Daoy (cell line): ENCODE data around the gene ZBTB43. TPM values are rescaled to one million over a fixed set of nuclear protein-coding genes. Genes with fewer than 3 reads are reported as not detected.

Experiments
- DNase-seq: peaks from one replicate; pipeline ENCODE4 v3.0.0-alpha.2; 2015; ENCODE audit warnings: low read depth
- total RNA-seq: library from RNA; depleted of rRNA; stranded (reverse); fragments of >200 nt; shearing (Covaris generic); gene quantifications from 2 replicates; pipeline ENCODE4 v1.2.3, GENCODE V29; 2014

ZBTB43 gene
- total RNA-seq, 1 experiment from 2014 or later: 8.7 TPM

DNA sequence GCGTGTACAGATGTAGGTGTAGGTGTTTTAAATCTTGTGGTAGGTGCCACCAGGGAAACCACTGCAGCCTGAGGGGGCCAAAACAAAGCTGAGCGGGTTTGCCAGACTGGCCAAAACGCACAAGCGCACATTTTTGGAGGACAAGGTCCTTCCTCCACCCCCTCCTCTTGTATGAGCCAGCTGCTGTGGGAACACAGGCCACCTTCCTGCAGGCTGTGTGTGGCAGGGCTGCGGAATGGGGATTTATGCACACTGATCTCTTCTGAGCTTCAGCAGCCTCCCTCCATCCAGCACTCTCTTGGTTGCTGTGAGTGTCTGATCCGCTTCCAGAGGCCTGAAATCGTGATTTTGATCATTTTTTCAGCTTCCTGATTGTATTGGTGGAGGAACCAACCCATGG lies 22.4 kb downstream of the ZBTB43 start:
- no peak for DNase-seq

DNA sequence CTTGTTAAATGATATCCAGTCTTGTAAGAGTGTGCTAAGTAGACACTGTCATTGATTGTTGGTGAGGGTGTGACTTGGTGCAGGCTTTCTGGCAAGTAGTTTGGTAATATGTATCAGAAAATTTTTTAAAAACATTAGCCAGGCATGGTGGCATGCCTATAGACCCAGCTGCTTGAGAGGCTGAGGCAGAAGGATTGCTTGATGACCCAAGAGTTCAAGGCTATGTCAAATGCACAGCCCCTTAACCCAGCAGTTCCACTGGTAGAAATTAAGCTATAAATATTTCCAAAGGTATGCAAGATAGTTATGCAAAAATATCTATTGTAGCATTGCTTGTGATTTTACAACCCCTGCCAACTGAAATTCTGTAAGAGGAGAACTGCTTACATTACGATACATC lies 24.2 kb downstream of the ZBTB43 start:
- no peak for DNase-seq

GRCh38 chr9:126830827-126831226 lies 26.0 kb downstream of the ZBTB43 start:
- no peak for DNase-seq

- DNase-seq: no peak
Observed at GRCh38 chr9:126832440-126832839, 27.6 kb downstream of the ZBTB43 start.

GRCh38 chr9:126833020-126833419 lies 28.2 kb downstream of the ZBTB43 start:
- DNase-seq: no peak

DNA sequence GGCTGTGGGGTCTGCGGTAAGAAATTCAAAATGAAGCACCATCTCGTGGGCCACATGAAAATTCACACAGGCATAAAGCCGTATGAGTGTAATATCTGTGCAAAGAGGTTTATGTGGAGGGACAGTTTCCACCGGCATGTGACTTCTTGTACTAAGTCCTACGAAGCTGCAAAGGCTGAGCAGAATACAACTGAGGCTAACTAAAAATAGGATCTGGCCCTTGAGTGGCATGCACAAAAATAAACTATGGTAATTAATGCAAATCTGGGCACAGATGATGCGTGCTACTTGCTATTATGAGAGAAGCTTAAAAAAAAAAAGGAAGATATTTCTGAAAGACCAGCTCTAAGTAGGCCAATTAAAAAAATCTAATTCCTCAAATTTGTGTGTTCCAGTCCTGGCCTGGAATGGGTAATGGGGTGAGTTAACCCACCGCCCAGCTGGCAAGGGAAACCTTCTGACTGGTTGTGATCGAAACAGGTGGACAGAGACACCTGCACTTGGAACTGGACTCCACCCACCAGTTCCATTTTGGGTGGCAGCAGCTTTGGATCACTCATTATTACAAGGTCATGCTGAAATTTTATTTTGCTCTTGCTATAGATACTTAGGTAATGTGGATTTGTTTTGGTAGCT lies 29.0 kb downstream of the ZBTB43 start:
- no peak for DNase-seq

DNA sequence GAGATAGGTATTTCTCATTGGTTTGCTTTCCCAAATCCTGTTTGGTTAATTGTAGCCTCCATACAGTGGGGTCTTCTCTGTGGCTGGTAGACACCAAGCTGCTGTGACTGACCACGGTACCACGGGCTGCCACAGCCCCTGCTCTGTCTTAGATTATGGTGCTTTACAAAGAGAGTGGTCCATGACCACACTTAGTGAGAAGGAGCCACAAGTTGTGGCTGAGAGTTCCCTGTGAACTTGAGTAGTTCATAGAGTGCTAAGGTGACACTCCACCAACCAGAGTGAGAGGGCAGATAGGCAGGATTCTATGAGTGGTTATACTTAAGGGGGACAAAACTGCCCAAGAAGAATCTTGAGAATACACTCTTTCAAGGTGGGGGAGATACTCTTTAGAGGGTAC lies 29.8 kb downstream of the ZBTB43 start:
- DNase-seq: no peak

DNA sequence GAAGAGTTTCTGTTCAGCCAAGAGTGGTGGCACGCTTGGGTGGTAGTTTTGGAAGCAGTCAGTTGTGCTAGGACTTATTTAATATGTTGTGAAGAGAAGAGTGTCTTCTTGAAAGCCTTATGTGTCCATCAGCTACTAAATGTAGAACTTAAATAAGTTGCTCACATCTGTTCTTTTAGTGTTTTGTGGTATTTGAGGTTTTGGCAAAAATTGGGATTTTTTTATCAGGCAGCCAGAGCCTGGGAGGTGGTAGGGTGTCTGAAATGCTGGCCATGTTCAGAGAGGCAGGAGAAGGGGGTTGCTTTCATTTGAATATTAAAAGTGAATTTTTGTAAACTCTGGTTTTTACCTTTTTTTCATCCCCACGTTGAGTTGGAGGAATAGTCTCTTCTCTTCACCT lies 31.4 kb downstream of the ZBTB43 start:
- no peak for DNase-seq

DNA sequence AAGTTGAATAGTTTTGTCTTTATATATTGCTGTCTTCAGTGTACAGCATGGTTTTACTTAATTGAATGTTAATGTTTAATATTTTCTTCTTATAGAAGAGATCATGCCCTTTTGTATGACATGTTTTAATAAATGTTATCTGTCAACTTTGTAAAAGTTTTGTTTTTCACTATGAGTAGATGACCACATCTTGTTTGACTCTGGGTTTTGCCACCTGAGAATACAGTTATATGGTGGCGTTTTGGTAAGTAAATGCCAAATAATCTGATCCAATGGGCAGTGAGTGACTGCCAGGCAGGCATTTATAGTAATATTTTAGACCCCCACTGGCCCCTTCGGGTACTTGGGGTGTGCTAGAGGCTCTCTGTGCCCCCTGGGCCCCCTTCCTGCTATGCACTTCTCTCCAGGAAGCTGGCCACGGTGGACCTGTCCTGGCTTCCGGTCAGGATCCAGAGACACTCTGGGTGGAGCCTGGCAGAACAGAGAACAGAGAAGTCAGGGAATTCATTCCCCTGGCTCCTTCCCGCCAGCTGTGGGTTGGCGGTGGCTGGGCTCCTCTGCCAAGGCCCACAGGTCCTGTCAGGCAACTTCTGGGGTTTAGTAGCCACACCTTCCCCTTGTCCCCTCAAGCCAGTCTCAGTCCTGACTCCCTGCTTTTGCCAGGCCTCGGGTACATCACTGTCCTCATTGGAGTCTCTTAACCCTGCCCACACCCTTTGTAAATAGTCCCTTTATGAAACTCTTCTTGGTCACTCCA lies 33.4 kb downstream of the ZBTB43 start:
- DNase-seq: no peak

DNA sequence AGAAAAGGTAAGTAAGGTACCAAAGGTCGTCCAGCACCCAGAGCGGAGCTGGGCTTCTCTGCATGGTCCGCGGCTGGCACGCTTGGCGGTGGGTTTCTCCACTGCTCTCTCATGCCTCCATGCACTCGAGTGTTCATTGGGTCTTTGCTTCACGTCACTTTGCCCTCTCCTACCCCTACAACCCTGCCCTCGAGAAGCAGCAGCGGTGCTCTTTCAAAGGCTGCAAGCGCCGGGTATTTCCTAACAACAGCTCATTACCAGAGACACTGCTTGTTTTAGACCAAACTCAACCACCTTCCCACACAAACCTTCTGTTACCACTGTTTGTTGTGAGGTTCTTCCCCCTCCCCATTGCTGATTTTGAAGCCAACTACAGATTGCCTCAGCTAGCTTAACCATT lies 34.1 kb downstream of the ZBTB43 start:
- no peak for DNase-seq

- DNase-seq: no peak
Observed at GRCh38 chr9:126839301-126839700, 34.5 kb downstream of the ZBTB43 start.

DNA sequence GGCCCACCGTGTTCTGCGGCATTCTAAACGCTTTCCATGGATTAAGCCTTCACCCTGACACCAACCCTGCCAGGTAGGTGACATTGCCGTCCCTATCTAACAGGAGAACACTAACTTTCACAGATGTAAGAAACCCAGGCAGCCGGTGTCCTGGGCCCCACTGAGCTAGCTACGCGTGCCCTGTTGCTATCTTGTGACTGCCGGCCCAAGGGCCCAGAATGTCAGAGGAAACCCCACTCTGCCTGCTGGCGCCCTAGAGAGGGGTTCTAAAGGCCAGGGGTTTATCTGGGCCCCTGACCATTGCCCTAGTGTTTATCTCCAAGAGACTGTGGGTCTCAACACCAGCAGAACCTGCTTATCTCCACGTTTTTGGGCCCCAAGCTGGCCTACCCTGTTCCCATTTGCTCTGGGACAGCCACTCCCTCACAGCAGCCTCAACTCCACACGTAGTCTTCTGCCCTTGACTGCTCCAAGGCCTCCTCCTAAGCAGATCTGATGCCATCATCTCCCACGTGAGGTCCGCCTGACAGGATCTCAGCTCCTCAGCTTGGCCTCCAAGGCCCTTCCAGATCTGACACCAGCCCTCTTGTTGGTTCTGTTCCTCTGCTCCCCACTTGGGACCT lies 37.5 kb downstream of the ZBTB43 start:
- no peak for DNase-seq

DNA sequence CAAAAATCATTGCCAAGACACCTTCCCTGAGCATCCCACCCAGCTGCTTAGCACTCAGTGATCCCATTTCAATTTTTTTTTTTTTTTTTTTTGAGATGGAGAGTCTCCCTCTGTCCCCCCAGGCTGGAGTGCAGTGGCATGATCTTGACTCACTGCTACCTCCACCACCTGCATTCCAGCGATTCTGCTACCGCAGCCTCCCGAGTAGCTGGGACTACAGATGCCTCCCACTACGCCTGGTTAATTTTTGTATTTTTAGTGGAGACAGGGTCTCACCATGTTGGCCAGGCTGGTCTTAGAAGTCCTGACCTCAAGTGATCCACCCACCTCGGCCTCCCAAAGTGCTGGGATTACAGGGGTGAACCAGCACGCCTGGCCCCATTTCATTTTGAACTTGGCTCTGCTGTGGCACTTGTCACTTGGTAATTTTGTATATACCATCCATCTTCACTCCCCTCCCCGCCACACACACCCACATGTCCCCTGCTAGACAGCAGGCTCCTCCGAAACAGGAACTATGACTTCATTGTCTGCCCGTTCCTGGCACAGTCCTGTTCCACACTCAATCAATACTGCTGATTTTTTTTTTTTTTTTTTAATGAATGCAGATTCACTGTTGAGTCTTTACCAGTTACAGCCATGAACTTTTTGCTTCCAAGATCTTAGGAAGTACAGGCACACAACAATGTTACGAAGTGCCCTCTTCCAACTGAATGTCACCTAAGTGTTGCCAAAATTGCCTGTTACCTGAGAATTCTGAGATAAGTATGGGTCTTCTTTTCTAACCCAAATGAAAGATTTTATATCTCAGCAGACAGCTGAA lies 38.3 kb downstream of the ZBTB43 start:
- peak; percentile 36 for DNase-seq

DNA sequence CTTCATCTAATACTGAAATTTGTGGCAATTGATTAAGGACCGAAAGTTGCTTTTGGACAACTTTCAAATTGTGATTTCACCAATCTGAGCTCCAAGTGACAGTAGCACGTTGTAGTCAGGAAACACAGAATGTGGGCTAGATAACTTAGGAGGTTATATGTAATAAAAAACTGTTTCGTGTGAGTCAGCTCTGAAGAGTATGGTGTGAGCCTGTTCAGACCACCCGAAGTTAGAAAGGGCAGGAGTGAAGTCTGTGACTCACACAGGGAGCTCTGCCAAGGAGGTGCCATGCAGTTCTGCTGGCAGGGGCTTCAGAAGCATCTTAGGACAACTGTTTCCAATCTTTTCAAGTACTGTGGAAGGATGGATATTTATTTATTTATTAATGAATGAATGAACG lies 39.2 kb downstream of the ZBTB43 start:
- DNase-seq: peak; percentile 93

- DNase-seq: no peak
Observed at GRCh38 chr9:126847051-126847450, 42.2 kb downstream of the ZBTB43 start.

GRCh38 chr9:126849591-126850225 lies 44.9 kb downstream of the ZBTB43 start:
- no peak for DNase-seq

- no peak for DNase-seq
Observed at GRCh38 chr9:126851286-126851880, 46.5 kb downstream of the ZBTB43 start.

- no peak for DNase-seq
Observed at GRCh38 chr9:126852086-126852688, 47.3 kb downstream of the ZBTB43 start.

DNA sequence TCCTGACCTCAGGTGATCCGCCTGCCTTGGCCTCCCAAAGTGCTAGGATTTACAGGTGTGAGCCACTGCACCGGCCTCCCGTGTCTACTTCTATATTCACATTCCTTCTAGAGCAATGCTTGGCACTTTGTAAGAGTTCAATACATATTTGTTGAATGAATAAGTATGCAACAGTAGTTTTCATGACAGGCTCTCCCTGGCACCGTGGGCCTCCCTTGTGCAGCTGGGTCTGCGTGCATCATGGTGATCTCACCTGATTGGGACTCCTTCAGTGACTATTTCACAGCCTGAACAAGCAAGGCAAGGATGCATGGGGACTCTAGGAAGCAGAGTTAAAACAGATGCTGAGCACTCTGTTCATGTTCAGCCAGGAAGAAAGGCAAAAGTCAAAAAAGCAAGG lies 48.8 kb downstream of the ZBTB43 start:
- DNase-seq: no peak

- no peak for DNase-seq
Observed at GRCh38 chr9:126854734-126855133, 49.9 kb downstream of the ZBTB43 start.

DNA sequence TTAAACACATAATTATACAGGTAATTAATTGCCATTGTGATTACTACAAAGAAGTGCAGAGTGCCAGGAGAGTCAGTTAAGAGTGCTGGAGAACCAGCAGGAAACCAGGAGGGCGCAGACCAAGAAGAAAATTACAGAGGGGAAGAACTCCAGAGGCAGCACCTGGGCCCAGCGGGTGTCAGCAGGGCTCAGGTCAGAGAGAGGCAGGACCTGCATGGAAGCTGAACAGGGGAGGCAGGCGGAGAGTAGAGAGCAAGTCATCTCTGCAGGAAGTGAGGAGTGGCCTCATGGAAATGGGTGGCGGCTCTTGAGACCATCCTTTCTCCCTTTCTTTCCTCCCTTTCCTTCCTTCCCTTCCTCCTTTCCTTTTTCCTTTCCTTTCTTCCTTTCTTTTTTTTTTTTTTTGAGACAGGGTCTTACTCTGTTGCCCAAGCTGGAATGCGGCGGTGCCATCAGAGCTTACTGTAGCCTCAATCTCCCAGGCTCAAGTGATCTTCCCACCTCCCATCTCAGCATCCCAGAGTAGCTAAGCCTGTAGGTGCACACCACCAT lies 51.6 kb downstream of the ZBTB43 start:
- DNase-seq: no peak
